Stimulated activated CD4-positive, alpha-beta T cell treated with anti-CD3 and anti-CD28 coated beads, Interleukin-12 subunit alpha, Interleukin-12 subunit beta, amount 100 ng/mL, for 24 hours (primary cell): ENCODE data around the gene ECM2.

ENCODE experiments used
- DNase-seq, 2 experiments: peaks; one replicate each; pipeline ENCODE4 v3.0.0-alpha.2; 2020; ENCODE audit warnings: low read depth in 2 of 2

The ECM2 gene

GRCh38 chr9:92527832-92528521 lies 7.8 kb downstream of the ECM2 start:
- no peak for DNase-seq

- no peak for DNase-seq
These were observed 8.4 kb downstream of the ECM2 start for GRCh38 chr9:92527291-92527828.

- DNase-seq: no peak
These were observed 10.5 kb downstream of the ECM2 start for GRCh38 chr9:92525306-92525705.

- DNase-seq: no peak
These were observed 10.9 kb downstream of the ECM2 start for GRCh38 chr9:92524881-92525280.

GRCh38 chr9:92522983-92523970 lies 12.5 kb downstream of the ECM2 start:
- DNase-seq: no peak

- no peak for DNase-seq
These were observed 15.0 kb downstream of the ECM2 start for GRCh38 chr9:92520837-92521236.

- DNase-seq: no peak
These were observed 17.6 kb downstream of the ECM2 start for GRCh38 chr9:92518199-92518598.

- no peak for DNase-seq
These were observed 18.7 kb downstream of the ECM2 start for GRCh38 chr9:92517046-92517445.

- no peak for DNase-seq
These were observed 19.3 kb downstream of the ECM2 start for GRCh38 chr9:92516521-92516920.

- DNase-seq: no peak
These were observed 21.2 kb downstream of the ECM2 start for GRCh38 chr9:92514635-92515034.

GRCh38 chr9:92513349-92513748 lies 22.4 kb downstream of the ECM2 start:
- DNase-seq: no peak

GRCh38 chr9:92512622-92513021 lies 23.2 kb downstream of the ECM2 start:
- DNase-seq: no peak

- no peak for DNase-seq
These were observed 25.0 kb downstream of the ECM2 start for GRCh38 chr9:92510747-92511146.

GRCh38 chr9:92509050-92509449 lies 26.7 kb downstream of the ECM2 start:
- DNase-seq: no peak

- no peak for DNase-seq
These were observed 27.6 kb downstream of the ECM2 start for GRCh38 chr9:92508018-92508820.

- DNase-seq: no peak
These were observed 28.3 kb downstream of the ECM2 start for GRCh38 chr9:92507496-92507895.

GRCh38 chr9:92507005-92507404 lies 28.8 kb downstream of the ECM2 start:
- DNase-seq: no peak

- no peak for DNase-seq
These were observed 29.5 kb downstream of the ECM2 start for GRCh38 chr9:92506184-92506857.

GRCh38 chr9:92504881-92505280 lies 30.9 kb downstream of the ECM2 start:
- no peak for DNase-seq

- no peak for DNase-seq
These were observed 32.6 kb downstream of the ECM2 start for GRCh38 chr9:92503156-92503555.

- DNase-seq: no peak
These were observed 34.0 kb downstream of the ECM2 start for GRCh38 chr9:92501671-92502393.
